Cortex of kidney (tissue), 1 donor: Measurements from ENCODE around the gene RFFL.
"Not testable (repeated sequence)": the region's sequence is repeated elsewhere in the genome, so short reads cannot be mapped to it uniquely, and the experiment has no call there.

Experiments used
- DNase-seq: peaks from one replicate; lab custom pipeline; 2025; lab: John Stamatoyannopoulos, UW

RFFL gene

GRCh38 chr17:35046740-35047283 lies 16.7 kb downstream of the RFFL start:
- DNase-seq = no peak

GRCh38 chr17:35046245-35046644 lies 17.3 kb downstream of the RFFL start:
- DNase-seq = no peak

- DNase-seq = not testable (repeated sequence)
Observed at GRCh38 chr17:35045458-35045979, 18.0 kb downstream of the RFFL start.

DNA sequence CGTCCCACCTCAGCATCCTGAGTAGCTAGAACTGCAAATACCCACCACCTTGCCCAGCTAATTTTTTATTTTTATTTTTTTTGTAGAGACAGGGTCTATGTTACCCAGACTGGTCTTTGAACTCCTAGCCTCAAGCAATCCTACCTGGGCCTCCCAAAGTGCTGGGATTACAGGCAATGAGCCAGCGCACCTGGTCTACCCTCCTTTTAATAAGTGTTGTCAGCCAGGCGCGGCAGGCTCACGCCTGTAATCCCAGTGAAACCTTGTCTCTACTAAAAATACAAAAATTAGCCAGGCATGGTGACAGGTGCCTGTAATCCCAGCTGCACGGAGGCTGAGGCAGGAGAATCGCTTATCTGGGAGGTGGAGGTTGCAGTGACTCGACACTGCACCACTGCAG lies 19.3 kb downstream of the RFFL start:
- DNase-seq = no peak

GRCh38 chr17:35041390-35041789 lies 22.1 kb downstream of the RFFL start:
- DNase-seq = no peak

- no peak for DNase-seq
Observed at GRCh38 chr17:35038453-35038852, 25.1 kb downstream of the RFFL start.

GRCh38 chr17:35030780-35031179 lies 32.7 kb downstream of the RFFL start:
- DNase-seq = no peak

GRCh38 chr17:35028531-35029262 lies 34.8 kb downstream of the RFFL start:
- no peak for DNase-seq

DNA sequence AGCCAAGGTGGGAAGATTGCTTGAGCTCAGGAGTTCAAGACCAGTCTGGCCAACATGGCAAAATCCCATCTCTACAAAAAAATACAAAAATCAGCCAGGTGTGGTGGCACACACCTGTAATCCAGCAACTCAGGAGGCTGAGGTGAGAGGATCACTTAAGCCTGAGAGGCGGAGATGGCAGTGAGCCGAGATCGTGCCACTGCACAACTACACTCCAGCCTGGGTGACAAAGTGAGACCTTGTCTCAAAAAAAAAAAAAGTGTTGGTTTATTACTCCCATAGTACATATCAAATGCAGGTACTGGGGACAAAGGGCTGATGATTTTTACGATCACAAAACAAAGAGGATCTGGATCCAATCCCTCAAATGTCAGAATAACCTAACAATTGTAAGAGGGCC lies 35.4 kb downstream of the RFFL start:
- DNase-seq = not testable (repeated sequence)

- DNase-seq = no peak
Observed at GRCh38 chr17:35025541-35025940, 38.0 kb downstream of the RFFL start.

DNA sequence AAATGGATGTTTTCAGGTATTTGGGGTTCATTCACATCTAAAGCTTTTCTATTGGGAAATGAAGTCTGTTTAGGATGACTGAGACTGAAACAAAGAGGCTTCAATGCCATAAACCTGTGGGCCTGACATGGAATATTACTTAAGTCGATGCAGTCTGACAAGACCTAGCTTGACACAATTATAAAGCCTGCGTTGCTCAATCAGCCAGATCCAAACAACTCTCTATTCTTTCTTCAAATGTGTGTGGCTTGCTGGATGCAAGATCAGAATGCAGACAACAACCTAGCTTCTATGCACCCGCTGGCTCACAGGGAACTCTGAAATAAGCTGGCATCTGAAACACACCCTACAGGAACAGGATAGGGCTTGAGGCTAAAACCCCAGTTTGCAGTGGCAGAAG lies 40.0 kb downstream of the RFFL start:
- no peak for DNase-seq

DNA sequence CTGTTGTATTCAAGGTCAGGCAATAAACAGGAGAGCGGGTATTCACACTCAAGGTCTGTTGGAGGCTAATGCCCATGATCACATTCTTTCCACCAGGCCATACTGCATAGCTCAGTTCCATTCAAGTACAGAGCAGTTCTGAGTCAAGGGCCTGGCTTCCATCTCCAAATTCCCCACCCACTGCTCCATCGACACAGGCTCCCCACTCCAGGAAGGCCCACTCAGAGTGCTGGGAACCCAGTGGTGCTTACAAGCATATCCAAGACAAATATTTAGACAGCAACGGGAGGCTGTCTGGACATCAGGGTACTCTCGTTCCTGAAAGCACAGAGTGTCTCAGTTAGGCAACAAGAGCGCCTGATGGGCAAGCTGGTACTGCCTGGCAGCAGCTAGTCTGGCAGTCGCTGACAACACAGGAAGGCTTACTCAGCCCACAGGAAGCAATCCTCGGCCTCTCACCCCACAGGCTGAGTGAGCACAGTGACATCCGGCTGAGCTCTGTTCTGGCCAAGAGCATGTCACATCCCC lies 40.9 kb downstream of the RFFL start:
- no peak for DNase-seq

DNA sequence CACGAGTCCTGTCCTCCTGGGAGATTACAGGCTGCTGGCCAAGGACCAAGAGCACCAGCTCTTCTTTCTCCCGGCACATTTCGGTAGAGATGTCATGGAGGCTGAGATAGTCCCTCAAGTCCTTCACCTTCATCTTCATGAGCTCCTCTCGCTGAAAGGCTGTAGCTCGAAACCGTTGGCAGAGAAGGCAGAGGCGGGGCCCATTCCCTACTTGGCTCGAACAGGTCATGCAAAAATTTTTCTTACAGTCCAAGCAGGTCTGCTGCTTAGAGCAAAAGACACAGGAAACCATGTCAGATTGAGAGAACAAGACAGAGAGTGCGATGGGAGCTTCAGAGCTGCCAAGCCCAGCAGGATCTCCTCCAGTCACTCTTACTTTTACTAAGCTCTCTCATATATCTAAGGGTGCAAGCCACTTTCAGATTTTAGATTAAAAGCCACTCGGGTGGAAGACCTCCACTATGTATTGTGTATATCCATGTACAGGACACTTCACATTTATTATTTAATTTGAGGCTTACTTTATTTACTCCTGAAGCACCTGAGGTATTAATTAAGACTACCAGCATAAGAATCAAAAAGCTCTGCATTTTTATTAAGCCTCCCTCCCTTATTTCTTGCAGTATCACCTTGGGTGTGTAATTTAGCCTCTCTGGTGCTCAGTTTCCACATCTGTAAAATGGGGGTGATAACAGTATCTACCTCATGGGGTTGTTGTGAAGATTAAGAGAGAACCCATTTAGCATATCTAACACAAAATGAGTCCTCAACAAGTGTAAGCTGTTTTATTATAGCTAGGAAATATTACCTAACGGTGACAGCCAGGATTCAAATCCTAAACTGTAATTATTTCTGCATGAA lies 41.8 kb downstream of the RFFL start:
- DNase-seq = no peak

DNA sequence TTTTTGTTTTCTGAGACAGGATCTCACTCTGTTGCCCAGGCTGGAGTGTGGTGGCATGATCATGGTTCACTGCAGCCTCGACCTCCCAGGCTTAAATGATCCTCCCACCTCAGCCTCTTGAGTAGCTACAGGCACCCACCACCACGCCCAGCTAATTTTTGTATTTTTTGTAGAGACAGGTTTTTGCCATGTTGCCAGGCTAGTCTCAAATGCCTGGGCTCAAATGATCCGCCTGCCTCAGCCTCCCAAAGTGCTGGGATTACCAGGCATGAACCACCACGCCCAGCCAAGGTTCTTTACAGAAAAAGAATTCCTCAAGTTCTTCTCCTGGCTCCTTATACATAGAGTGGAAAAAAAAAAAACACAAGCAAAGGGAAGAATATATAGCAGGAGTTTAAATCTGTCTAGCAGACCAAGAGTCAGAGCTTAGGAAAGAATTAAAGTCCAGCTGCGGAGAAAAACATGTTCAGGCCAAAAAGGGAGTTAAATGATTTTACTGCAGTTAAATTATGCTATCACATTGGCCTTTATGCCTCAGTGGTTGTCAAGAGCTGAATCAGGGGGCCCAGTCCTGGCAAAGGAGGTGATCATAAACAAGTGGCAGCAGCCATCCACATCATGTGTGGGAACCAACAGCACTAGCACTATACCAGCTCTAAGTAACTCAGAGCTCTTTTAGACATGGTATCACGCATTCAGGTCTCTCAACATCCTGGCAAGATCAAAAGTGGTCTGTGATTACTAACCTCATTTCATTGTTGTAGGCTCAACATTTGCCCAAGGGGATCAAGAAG lies 43.9 kb downstream of the RFFL start:
- DNase-seq = no peak

DNA sequence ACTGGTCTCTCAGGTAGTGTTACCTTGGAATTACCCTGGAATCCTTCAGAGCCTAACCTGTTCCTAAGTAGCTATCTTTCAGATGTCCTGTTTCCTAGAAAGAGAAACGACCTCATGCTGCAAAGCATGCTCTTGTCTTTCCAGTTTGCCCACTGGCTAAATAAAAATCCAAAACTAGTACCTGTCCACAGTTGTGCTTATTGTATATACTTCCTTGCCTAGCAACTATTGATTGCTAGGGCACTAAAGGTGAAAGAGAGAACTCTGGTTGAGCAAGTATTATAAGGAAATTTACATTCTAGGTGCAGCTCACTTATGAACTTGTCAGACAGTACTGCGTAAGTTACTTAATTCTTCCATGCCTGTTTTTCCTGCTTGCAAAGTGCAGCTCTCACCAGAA lies 44.7 kb downstream of the RFFL start:
- DNase-seq = no peak

GRCh38 chr17:35017021-35017420 lies 46.5 kb downstream of the RFFL start:
- DNase-seq = no peak

DNA sequence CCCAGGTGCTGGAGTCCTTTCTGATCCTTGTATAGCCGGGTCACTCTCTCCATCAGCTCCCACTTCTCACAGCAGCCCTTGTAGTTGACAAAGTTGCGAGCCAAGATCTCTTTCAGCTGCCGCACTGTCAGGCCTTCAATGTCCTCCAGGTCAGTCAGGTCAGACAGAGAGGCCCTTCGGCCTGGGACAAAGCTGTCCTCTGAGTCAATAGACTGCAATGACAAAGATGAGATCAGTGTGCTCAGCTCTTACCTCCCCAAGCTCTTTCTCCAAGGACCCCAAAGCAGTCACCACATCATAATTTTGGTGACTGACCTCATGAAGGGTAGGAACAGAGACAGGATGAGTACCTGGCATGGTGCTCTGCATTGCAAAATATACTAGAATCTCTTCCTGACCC lies 47.1 kb downstream of the RFFL start:
- DNase-seq = no peak

DNA sequence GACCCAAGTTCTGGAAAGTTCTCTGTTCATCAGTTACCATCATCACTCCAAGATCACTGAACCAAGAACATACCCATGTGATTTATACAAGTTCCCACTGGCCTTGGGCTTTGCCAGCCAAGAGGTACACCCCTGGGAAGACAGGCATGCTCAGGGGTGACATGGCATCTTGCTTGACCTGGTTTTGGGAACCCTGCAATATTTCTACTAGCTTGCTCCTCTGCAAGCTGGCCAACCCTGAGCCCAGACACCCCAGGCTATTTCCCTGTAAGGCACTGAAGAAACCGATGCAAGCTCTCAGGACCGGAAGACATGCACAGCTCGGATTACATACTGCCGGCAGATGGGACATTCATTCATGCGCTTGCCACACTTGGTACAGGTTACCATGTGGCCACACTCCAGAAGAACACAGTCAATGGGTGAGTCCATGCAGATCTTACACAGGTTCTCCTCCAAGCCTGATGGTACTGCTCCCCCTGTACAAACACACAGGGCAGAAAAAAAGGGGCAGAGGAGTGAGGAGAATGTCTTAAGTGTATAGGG lies 51.8 kb downstream of the RFFL start:
- DNase-seq = no peak

- DNase-seq = no peak
Observed at GRCh38 chr17:35010093-35010492, 53.4 kb downstream of the RFFL start.

- DNase-seq = no peak
Observed at GRCh38 chr17:35006961-35007360, 56.5 kb downstream of the RFFL start.

- no peak for DNase-seq
Observed at GRCh38 chr17:35006345-35006744, 57.2 kb downstream of the RFFL start.
